ENCODE results near the gene POMGNT1. TPM values are rescaled to one million over a fixed set of nuclear protein-coding genes. Genes with fewer than 3 reads are reported as not detected.

Gene POMGNT1
- total RNA-seq, 1 donor from 2014 or later, result 20.6 TPM

DNA sequence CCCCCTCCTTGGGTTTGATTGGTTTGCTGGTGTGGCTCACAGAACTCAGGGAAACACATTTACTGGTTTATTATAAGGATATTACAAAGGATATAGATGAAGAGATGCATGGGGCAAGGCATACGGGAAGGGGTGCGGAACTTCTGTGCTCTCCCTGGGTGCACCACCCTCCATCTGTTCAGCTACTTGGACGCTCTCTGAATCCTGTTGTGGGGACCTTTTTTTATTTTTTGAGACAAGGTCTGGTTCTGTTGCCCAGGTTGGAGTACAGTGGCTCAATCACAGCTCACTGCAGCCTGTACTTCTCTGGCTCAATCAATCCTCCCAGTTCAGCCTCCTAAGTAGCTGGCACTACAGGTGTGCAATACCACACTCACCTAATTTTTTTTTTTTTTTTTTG is 12.3 kb upstream of the POMGNT1 start:
- DNase-seq, result no peak

- no peak for DNase-seq
These were observed 8.2 kb upstream of the POMGNT1 start for GRCh38 chr1:46206399-46206798.

DNA sequence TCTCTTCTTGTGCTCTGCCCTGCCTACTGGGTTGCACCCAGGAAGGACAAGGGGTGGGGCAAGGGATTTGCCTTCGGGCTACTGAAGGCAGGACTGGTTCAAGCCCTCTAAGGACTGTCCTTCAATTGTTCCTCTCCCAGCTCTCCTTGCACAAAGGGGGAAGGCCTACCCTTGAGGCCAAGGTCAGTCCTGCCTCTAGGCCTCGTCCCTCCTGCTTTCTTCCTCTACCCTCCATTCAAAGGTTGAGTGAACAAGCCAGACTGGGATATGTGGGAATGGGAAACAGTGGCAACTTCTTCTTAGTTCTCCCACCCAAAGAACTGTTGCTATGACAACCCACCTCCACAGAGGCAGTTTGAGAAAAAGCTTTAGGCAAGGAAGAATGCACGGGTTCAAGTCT is 7.6 kb upstream of the POMGNT1 start:
- no peak for DNase-seq

GRCh38 chr1:46205141-46205540 is 6.9 kb upstream of the POMGNT1 start:
- DNase-seq, result no peak

DNA sequence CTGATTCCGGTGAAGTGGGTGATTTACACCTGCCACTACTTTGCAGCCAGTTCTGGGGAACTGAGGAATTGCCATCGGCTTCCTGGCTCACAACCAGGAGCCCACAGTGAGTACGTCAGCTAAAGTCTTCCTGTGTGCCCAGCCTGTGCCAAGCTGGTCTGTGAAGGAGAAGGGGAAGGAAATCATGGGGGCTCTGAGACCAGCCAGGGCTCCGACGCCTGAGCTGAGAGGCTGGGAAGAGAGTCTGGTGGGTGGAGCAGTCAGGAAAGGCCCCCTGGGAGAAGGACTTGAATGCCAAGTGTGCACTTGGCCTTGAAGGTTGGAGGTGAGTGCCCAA is 6.1 kb upstream of the POMGNT1 start:
- no peak for DNase-seq

DNA sequence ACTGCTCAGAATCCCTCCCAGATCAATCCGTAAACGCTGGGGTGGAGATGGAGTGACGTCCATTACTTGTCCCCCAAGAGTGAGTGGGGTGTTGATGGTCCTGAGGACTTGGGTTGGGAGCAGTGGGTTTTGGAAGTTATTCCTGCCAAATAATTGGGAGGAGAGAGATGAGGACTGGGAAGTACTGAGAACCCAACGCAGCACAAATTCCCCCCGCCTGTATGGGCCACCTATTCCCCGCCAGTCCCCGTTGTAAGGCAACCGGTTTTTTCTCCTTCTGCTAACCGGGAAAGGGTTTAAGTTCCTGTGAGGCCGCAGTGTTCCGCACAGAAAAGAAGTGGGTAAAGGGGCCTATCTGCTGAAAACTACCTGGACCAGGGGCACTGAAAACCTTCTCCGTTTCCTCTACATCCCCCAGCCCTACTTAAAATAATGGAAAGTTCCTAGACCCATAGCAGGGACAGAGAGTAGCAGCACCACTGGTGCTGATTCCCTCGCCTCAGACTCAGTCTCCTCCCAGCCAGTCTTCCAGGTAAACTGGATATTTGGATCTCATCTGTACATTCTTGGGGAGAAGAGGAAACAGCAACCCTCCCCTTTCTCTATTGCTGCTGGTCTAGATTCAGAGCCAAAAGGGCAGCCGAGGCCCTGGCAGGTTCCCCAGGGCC is 5.6 kb upstream of the POMGNT1 start:
- no peak for DNase-seq

- no peak for DNase-seq
These were observed 1.1 kb upstream of the POMGNT1 start for GRCh38 chr1:46199233-46199749.

GRCh38 chr1:46197560-46197963 is 672 bp downstream of the POMGNT1 start:
- DNase-seq, result no peak

- no peak for DNase-seq
These were observed 1.6 kb downstream of the POMGNT1 start for GRCh38 chr1:46196609-46197008.

DNA sequence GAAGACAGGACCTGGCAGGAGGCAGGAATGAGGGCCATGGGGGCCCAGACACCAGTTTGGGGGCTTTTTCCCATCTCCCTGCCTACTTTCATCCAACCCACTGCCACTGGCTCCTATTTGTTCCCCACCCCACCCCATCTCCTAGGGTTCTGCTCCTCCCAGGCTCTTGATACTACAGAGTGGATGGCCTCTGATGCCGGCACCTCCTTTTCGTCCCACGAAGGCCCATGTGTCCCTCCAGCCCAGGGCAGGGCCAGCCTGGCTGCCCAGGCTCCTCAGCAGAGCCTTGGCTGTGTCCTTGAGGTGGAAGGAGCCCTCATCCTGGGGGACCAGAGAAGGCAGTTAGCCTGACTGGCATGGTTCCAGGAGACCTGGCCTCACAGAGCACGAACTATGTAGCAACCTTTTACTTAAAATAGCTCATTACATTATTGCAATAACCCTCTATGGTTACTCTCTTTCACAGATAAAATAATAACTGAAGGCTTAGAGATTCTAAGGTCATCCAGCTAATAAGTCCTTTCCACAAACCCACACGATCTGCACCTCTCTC is 3.5 kb downstream of the POMGNT1 start:
- no peak for DNase-seq

- DNase-seq, result no peak
These were observed 4.2 kb downstream of the POMGNT1 start for GRCh38 chr1:46193984-46194570.

- DNase-seq, result no peak
These were observed 4.9 kb downstream of the POMGNT1 start for GRCh38 chr1:46193285-46193684.

- DNase-seq, result no peak
These were observed 6.1 kb downstream of the POMGNT1 start for GRCh38 chr1:46192171-46192570.

- no peak for DNase-seq
These were observed 7.1 kb downstream of the POMGNT1 start for GRCh38 chr1:46191033-46191701.

DNA sequence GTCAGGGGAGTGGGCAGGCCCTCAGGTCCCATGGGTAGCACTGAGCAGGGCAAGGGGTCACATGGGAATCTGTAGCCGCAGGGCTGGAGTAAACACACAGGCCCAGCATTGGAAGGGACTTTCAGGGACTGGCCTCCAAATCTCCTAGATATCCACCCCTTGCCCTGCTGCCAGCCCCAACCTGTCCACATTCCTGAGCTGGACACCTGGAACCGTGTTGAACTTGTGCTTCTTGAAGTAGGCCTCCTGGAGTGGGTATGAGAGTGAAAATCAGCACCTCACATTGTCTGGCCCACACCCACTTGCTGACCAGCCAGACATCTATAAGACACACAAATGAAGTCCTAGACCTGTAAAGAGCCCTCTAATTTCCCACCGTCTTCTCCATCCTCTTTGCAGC is 7.7 kb downstream of the POMGNT1 start:
- DNase-seq, result no peak

DNA sequence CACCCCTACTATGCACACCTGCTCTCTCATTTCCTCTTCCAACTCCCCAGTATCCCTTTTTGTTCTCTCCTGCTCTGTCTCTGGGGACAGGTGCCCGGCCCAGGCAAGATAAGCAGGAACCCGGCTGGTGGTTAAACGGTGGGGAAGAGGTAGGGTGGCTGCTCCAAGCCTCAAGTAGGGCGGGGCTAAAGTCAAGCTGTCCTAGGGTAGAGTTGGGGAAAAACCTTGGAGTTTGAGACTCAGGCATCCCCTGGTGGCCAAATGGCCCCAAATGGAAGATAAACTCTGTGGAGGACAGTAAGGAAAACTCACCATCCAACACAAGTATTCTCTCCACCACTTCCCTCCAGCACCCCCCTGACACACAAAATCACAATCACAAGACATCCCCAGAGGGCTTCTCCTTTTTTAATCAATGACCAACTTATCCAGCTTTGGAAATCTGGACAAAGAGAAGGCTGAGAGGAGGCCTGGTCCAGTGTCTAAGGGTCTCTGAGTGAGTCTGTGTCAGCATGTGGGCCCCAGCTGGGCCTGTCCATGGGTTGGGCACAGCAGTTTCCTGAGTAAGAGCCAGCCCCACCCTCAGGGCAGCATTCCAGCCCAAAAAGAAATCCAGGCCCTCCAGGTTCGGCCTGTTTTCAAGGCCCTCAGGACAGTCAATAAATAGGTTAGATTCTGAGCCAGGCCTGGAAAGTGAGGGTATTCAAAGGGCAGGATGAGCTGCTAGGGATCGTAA is 9.8 kb downstream of the POMGNT1 start:
- DNase-seq, result no peak

DNA sequence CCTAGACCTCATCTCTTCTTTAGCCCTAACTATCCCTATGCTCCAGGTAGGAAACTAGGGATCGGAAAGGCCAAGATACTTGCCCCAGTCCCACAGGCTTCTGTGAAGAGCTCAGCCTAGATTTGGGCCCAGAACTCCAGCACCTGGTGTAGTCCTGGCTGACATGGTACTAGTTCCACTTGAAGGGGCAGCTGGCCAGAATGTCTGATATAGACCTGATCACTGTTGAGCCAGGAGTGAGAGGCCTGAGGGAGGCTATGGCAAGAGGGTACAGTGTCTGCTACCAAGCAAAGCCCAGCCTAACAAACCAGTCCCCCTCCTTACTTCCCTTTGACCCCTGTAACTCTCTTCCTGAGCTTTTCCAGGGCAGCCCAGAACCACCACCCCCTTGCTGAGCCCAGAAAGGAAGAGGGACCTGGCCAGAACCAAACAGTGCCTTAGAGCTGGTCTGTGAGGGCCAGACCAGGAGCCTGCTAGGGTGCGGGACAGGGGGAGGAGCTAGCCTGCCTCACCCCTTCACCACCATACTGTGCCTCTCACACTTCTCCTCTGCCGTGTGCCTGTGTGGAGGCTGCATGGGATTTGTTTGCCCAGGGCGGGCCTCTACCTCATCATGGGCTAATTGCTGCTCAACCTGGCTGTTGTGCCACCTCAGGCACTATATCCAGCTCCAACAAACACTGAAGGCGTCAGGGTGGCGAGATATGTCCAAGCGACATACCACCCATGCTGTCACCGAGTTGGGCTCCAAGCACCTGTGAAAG is 10.9 kb downstream of the POMGNT1 start:
- no peak for DNase-seq

DNA sequence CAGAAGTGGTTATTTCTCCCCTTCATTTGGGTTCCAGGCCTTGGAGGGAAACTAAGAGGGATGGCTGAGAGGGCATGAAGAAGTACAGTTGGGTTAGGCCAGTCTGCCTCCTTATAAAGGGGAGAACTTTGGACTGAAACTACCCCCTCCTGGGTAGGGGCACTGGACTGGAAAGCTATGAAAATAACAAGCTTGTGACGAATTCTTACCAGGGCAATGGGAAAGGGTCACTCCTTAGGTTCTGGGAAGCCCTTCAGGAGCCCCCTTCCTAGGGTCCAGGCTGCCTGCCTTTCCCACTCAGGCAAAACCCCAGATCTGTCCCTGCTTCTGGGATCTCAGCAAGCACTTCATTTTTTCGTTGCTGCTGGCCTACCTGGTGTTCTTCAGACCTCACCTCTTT is 12.2 kb downstream of the POMGNT1 start:
- DNase-seq, result no peak

GRCh38 chr1:46184920-46185658 is 13.1 kb downstream of the POMGNT1 start:
- DNase-seq, result no peak

- DNase-seq, result no peak
These were observed 14.2 kb downstream of the POMGNT1 start for GRCh38 chr1:46183926-46184557.

All from skin of body (tissue), 2 donors.